Ishikawa (cell line): ENCODE data around the gene PHF2.

Source experiments
- CREB1 ChIP-seq: IDR thresholded peaks from 2 replicates; pipeline ENCODE4 v1.6.1; 2012; ENCODE audit warnings: low read depth
- REST ChIP-seq: IDR thresholded peaks from 2 replicates; pipeline ENCODE4 v1.6.1; 2012; ENCODE audit warnings: low read depth, mild to moderate bottlenecking
- TEAD4 ChIP-seq: IDR thresholded peaks from 2 replicates; pipeline ENCODE4 v1.6.1; 2012
- TF ChIP-seq, protein P1 (sequence below): IDR thresholded peaks from 2 replicates; pipeline ENCODE4 v1.6.1; 2012

DNA sequence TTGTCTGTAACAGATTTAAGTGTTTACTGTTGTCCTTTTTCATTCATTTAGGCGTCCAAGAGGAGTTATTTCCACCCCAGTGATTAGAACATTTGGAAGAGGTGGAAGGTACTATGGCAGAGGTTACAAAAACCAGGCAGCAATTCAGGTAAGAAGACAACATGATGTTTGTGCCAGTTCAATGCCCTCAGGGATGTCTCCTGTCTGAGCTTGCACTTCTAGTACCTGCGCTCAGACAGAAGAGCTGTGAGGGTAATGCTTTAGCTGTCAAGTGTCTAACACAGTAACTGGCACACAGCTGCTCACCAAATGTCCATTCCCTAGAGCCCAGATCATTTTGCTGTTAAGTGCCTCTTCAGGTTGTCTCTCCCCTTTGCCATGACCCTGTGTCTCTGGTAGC is 14.2 kb upstream of the PHF2 start:
- no peak for TF ChIP-seq REST
- TF ChIP-seq, protein P1, sequence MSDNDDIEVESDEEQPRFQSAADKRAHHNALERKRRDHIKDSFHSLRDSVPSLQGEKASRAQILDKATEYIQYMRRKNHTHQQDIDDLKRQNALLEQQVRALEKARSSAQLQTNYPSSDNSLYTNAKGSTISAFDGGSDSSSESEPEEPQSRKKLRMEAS = no peak
- no peak for TF ChIP-seq TEAD4
- no peak for TF ChIP-seq CREB1
